ENCODE results near the gene TMEM108. TPM values are rescaled to one million over a fixed set of nuclear protein-coding genes. Genes with fewer than 3 reads are reported as not detected.

TMEM108 gene
- polyA plus RNA-seq, 1 donor = 28.5 TPM

DNA sequence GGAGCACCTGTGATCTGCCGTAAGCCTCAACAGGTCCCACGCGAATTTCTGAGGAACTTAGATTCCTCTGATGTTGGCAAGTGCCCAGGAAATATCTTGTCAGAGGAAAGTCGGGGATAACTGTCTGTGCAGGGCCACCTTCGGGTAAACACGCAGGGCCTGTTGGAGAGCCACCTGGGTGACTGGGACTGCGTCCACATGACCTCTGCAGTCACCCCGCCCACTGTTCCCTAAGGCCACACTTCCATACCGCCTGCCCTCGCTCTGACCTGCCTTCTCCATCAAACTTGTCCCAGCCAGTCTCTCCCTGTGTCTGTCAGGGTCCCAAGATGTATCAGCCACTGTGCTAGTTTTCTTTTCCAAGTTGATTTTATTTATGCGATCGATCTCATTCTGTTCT, 390.4 kb downstream of the TMEM108 start:
- no peak for DNase-seq

- no peak for DNase-seq
Measured at GRCh38 chr3:133429063-133429462, 390.9 kb downstream of the TMEM108 start.

- no peak for DNase-seq
Measured at GRCh38 chr3:133439563-133439962, 401.4 kb downstream of the TMEM108 start.

GRCh38 chr3:133440652-133441051, 402.5 kb downstream of the TMEM108 start:
- DNase-seq = no peak

DNA sequence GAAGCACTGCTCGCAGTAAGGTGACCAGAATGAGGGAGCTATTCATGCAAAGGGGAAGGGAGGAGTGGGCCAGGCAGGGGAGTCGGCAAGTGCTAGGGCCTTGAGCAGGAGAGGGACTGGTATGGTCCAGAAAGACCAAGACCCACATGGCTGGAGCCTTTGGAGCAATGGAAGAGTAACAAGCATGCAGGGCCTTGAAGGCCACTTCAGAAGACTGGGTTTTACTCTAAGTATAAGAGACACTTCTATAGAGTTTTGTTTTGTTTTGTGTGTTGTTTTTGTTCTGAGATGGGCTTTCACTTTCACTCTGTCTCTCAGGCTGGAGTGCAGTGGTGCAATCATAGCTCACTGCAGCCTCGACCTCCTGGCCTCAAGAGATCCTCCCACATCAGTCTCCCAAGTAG, 403.7 kb downstream of the TMEM108 start:
- no peak for DNase-seq

GRCh38 chr3:133442518-133442917, 404.3 kb downstream of the TMEM108 start:
- DNase-seq = no peak

- DNase-seq = no peak
Measured at GRCh38 chr3:133443649-133444422, 405.6 kb downstream of the TMEM108 start.

DNA sequence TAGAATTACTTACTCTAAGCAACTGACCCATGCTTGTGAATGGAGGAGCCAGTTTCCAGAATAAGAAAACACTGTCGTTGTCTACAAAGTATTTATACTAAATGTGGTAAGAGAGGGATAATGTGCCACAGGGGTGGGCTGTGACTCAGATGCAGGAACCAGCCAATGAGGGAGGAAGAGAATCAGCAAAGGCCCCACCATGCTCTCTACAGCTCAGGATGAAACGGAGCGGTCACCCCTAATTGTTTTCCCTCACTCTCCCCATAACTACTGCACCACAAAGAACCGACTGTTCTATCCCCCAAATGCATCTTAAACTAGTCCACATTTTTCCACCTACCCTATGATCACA, 406.2 kb downstream of the TMEM108 start:
- DNase-seq = no peak

DNA sequence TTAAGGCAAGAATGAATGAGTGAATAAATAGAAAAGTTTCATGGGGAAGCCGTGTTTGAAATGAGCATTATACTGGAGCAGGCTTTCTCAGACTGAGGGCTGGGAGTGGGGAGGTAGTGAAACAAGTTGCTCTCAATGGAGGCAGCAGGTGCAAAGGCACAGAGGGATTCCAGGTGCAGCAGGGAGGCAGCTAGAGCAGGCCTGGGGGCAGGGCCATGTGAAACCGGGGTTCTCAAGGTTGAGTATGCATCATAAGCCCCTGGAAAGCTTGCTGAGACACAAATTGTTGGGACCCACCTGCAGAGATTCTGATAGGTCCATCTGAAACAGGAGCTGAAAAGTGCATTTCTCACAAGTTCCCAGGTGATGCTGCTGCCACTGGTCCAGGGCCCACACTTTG, 406.9 kb downstream of the TMEM108 start:
- DNase-seq = no peak

Data from hindlimb muscle (tissue), 1 donor.